ENCODE measurements around the gene RIN2. TPM values are rescaled to one million over a fixed set of nuclear protein-coding genes. Genes with fewer than 3 reads are reported as not detected.

The RIN2 gene
- total RNA-seq, 1 donor from 2014 or later, result 46.8 TPM

- no peak for DNase-seq (ENCODE audit: extremely low spot score, unreplicated experiment)
- TF ChIP-seq CTCF (conservative IDR thresholded peaks at IDR 0.05), result no peak
- H3K4me3 Mint-ChIP-seq, result no peak overlapping the region
- no peaks in the 10 kb centered on the region for H3K27me3 Mint-ChIP-seq
- peaks cover 51% of the 10 kb centered on the region for H3K4me1 Mint-ChIP-seq (ENCODE audit: unreplicated experiment)
- H3K9me3 Mint-ChIP-seq, result no peaks in the 10 kb centered on the region
- H3K36me3 Mint-ChIP-seq, result peaks cover 14% of the 10 kb centered on the region
- H3K27ac Mint-ChIP-seq, result peak overlapping the region; percentile 52
Observed at GRCh38 chr20:19780261-19780660, 22.2 kb downstream of the RIN2 start.

- DNase-seq (ENCODE audit: extremely low spot score, unreplicated experiment), result no peak
- TF ChIP-seq CTCF (conservative IDR thresholded peaks at IDR 0.05), result no peak
- Mint-ChIP-seq H3K27ac (peak overlapping the region; percentile 19), H3K4me1 (ENCODE audit: unreplicated experiment) (peaks cover 60% of the 10 kb centered on the region), H3K27me3 (no peaks in the 10 kb centered on the region), H3K4me3 (no peak overlapping the region), H3K36me3 (peaks cover 14% of the 10 kb centered on the region), H3K9me3 (no peaks in the 10 kb centered on the region)
Observed at GRCh38 chr20:19781235-19781634, 23.2 kb downstream of the RIN2 start.

- Mint-ChIP-seq H3K36me3 (peaks cover 14% of the 10 kb centered on the region), H3K9me3 (no peaks in the 10 kb centered on the region), H3K27ac (no peak overlapping the region), H3K4me1 (ENCODE audit: unreplicated experiment) (peaks cover 64% of the 10 kb centered on the region), H3K27me3 (no peaks in the 10 kb centered on the region), H3K4me3 (no peak overlapping the region)
- TF ChIP-seq CTCF (conservative IDR thresholded peaks at IDR 0.05), result no peak
- DNase-seq (ENCODE audit: extremely low spot score, unreplicated experiment), result no peak
Observed at GRCh38 chr20:19782669-19783068, 24.6 kb downstream of the RIN2 start.

GRCh38 chr20:19783966-19784401 is 25.9 kb downstream of the RIN2 start:
- H3K4me1 Mint-ChIP-seq (ENCODE audit: unreplicated experiment), result peaks cover 61% of the 10 kb centered on the region
- TF ChIP-seq CTCF (conservative IDR thresholded peaks at IDR 0.05), result no peak

GRCh38 chr20:19784511-19785172 is 26.6 kb downstream of the RIN2 start:
- peak overlapping the region; percentile 65 for H3K4me3 Mint-ChIP-seq
- peak overlapping the region; percentile 84 for H3K27ac Mint-ChIP-seq
- peaks cover 24% of the 10 kb centered on the region for H3K36me3 Mint-ChIP-seq
- TF ChIP-seq CTCF (conservative IDR thresholded peaks at IDR 0.05), result peak; percentile 92
- peaks cover 54% of the 10 kb centered on the region for H3K4me1 Mint-ChIP-seq (ENCODE audit: unreplicated experiment)
- no peaks in the 10 kb centered on the region for H3K27me3 Mint-ChIP-seq
- peaks cover 15% of the 10 kb centered on the region for H3K9me3 Mint-ChIP-seq
- DNase-seq (ENCODE audit: extremely low spot score, unreplicated experiment), result no peak

More at GRCh38 chr20:19783966-19784401, 25.9 kb downstream of the RIN2 start:
- Mint-ChIP-seq H3K4me3 (peak overlapping the region; percentile 65), H3K27ac (peak overlapping the region; percentile 84), H3K9me3 (peaks cover 9% of the 10 kb centered on the region), H3K36me3 (peaks cover 23% of the 10 kb centered on the region), H3K27me3 (no peaks in the 10 kb centered on the region)
- DNase-seq (ENCODE audit: extremely low spot score, unreplicated experiment), result no peak

All from type B pancreatic cell (in vitro differentiated cells).